ENCODE measurements around the gene FILIP1L.

Gene FILIP1L

DNA sequence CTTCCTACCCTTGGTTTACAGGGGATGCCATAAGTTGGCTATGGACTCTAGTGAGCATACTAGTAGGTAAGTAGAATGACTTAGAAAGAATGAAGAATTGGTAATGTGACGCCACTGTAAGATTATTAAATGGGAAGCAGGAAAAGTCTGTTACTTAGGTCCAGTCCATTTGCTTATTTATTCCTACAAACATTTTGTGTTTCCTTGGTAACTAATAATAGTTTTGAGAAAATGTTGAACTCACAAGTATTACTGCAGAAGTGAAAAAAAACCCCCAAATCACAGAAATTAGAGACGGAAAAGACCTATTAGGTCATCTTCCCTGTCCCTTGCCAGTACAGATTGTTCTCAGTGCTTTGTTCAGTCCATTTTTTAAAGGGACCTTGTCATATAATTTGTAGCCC is 233.2 kb downstream of the FILIP1L start:
- no peak for DNase-seq

DNA sequence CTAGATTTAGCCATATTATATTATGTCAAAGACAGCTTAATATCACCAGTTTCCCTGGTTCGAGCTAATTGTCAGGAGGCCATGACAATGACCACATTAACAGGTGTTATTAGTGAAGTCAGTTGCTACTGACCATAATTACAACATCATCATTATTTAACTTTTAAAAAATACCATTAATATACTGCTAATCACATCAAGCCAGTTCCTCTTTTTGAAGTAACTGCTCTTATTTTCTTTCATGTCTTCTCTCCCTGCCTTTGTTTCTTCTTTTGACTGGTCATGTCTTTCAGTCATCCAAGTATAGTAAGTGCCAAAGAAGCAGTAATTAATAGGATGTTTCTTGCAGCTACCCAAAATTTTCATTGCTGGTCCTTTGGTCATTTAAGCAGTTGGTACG is 235.0 kb downstream of the FILIP1L start:
- no peak for DNase-seq

- DNase-seq, result peak; percentile 24
Observed at GRCh38 chr3:99878005-99878404, 236.3 kb downstream of the FILIP1L start.

DNA sequence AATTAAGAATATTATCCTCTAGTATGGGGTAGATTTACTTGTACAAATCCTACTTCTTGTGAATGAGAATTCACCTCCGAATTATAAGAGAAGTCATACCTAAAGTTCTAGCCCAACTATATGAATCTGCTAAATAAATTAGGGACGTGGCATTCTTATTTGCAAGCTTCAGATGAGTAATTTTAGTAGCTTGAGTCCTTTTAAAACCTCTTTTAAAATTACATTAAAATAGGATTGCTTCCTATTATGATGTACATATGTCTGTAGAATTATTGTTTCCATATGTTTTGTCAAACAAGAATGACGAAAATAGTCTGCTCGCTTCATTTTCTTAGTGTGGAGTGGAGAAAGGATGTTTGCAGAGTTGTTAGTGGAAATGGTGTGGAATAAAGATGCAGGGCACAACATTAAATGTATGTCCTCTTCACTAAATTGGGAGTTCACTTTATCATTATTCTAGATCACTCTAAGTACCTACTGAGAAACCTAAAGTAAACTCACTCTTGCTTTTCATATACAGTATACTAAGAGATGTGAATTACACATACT is 237.2 kb downstream of the FILIP1L start:
- DNase-seq, result no peak

DNA sequence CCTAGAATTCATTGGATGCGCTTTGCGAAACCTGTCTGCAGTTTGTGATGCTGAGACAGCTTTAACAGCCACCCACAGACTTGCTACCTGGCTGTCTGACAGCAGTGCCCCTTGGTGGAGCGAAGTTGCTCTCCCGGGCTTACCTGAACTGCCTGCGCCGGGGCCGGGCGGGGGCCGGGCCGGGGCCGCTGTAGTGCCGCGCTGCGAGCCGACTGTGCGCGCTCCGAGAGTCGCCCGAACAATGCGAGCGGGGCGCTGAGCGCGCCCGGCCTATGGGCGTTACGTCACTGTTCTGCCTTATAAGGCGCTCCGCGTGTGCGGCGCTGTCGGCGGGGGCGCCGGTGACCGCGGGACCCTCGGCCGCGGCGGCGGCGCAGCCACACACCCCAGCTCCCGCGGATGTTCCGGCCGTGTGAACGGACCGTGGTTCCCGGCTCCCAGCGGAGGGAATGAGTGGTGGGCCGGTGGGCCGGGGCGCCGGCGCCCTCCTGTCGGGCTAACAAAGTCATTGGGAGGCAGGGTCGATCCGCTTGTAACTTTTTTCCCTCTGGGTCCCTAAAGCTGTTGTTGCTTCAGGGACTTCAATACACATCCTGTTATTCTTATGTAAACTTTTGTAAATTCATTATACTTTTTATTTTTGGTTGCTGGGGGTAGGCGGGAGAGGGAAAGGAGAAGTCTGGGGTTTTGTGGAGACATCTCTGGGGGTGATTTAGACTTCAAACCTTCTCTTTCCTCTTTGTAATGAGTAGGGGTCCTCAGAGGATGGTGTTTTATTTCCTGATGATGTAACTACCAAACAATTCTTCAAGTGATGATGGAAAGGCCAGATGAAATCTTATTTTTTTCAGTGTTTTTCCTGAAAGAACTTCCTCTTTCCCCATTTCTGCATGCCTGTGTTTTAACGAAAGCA is 238.1 kb downstream of the FILIP1L start:
- peak; percentile 67 for DNase-seq

DNA sequence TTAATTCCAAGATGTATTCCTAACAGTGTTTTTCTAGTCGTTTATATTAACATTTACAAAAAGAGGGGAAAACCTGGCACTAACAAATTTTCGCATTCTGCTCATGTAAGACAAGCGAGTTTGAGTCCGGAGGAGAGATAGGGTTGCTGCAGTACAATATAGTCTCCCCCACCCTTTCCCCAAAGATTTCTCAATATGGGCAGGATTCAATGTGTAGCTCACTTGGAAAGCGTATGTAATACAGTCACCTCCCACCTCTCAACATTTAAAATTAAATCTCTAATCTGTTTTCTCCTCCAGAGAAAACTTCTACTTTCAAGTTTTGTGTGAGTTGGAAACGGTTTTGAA is 238.7 kb downstream of the FILIP1L start:
- DNase-seq, result peak; percentile 45

GRCh38 chr3:99874237-99875002 is 239.9 kb downstream of the FILIP1L start:
- DNase-seq, result no peak

GRCh38 chr3:99873269-99874102 is 240.8 kb downstream of the FILIP1L start:
- no peak for DNase-seq

DNA sequence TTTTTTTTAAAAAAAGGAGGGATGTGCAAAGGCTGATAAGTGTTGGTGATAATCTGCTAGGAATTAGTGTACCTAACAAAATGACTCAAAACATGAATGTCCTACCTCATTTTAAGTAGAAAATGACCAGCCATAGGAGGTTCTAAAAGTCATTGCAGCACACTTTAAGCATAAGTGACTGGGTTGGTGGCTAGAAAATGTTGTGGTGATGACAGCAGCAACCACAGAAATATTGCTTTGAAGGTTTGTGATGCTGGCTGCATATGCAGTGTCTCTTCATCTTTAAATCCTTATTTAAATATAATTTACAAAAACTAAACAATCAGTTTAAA is 241.4 kb downstream of the FILIP1L start:
- no peak for DNase-seq

DNA sequence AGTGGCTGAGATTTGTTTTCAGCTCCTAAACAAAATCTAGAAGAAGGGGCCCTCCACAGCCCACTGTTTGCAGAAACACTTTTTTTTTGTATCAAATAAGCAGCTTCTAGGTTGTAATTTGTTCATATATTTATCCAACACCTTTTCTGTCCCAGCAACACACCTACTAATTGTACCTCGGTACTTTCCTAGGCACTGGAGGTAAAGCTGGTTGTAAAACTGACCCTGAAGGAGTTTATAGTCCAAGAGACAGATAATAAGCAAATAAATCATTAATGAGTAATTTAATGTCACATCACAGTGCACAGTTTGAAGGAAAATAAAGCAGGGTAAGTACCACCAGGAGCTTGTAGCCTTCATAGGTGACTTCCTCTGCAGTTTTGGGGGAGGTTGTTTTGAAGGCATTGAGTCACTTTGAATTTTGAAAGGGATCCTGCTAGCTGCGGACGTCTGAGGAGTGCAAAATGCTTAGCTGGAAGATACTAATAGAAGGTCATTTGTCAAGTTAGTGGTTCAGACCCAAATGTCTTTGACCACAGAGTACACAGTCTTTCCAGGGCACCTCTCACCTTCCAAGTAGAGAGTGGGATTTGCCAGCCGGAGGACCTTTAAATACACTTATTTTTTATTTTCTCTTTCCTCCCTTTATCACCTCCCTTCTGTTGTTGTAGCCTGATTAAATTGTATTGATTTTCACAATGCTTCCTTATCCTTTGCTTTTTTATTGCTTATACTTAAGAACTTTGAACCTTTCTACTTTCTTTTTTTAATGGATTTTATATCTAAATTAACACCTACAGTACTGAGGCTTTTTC is 242.9 kb downstream of the FILIP1L start:
- DNase-seq, result no peak

DNA sequence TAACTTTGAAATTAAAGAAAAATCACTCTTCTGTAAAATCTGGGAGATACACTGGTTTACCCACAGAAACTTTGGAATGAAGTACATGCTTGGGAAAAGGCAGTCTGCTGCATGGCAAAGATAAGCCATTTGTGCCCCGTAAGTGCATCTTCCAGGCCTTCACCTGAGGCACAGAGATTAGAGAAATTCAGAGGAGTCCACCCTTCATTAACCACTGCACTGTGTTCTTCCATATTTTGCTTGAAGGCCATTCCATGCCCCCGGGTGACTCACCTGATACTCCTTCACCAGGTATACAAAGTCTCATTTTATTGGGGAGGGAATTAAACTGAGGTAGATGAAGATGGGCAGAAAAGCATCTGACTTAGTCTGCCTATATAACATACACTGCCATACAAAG is 243.6 kb downstream of the FILIP1L start:
- no peak for DNase-seq

GRCh38 chr3:99869621-99870020 is 244.7 kb downstream of the FILIP1L start:
- no peak for DNase-seq

GRCh38 chr3:99868311-99868646 is 246.0 kb downstream of the FILIP1L start:
- DNase-seq, result peak; percentile 20

- no peak for DNase-seq
Observed at GRCh38 chr3:99867594-99868310, 246.5 kb downstream of the FILIP1L start.

GRCh38 chr3:99866261-99866761 is 248.0 kb downstream of the FILIP1L start:
- no peak for DNase-seq

GRCh38 chr3:99865321-99865720 is 249.0 kb downstream of the FILIP1L start:
- no peak for DNase-seq

GRCh38 chr3:99864289-99864688 is 250.0 kb downstream of the FILIP1L start:
- no peak for DNase-seq

GRCh38 chr3:99863588-99863987 is 250.7 kb downstream of the FILIP1L start:
- DNase-seq, result no peak

DNA sequence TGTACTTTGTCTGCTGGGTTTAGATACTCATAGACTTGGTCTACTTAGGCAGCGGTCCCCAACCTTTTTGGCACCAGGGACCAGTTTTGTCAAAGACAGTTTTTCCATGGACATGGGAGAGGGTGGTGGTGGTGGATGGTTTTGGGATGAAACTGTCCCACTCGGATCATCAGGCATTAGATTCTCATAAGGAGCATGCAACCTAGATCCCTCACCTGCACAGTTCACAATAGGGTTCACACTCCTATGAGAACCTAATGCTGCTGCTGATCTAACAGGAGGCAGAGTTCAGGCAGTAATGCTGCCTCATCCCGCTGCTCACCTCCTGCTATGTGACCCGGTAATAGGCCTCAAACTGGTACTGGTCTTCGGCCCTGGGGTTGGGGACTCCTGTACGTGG is 251.3 kb downstream of the FILIP1L start:
- DNase-seq, result no peak

DNA sequence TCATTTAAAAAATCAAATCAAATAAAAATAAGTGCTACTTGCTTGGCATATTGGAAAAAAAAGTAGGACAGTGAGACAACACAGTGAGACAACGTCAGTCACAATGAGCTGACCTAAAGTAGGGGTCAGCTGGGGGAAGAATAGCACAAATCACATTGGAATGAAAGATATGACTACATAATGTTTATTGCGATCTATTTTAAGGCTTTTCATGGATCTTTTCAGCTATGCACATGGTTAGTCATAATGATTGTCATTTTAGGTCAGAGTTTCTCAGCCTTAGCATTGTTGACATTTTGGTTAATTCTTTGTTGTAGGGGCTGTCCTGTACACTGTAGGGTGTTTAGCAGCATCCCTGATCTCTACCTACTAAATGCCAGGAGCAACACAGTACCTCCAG is 252.1 kb downstream of the FILIP1L start:
- no peak for DNase-seq

DNA sequence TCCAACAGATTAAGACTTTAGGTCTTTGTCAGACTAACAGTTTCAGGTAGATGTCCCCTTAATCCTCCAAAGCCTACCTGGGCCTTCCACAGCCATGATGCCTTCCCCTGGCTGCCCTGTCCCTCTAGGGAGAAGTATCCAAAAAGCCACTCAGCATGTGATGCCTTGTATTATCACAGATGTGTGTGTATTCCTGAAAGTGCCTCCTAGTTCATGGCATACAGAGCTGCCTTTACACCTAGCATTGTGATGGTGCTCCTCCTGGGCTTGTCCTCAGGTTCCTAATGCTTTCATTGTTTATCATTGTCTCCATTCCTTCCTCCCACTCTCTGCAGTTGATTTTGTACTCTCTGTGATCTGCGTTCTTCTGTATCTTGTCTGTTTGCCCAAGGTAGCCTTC is 253.1 kb downstream of the FILIP1L start:
- DNase-seq, result no peak

Data from hematopoietic multipotent progenitor cell treated with erythropoietin and hydrocortisone succinate and interleukin-3 and kit ligand, for 8 days (in vitro differentiated cells).